Mesenchymal stem cell (in vitro differentiated cells and primary cell): ENCODE results near the gene PPP1R9A.

ENCODE experiments used
- DNase-seq: peaks from one replicate; pipeline ENCODE4 v3.0.0-alpha.2; 2013
- H2AFZ ChIP-seq: one replicate; pipeline ENCODE4 v1.6.1; 2013; ENCODE audit warnings: low read depth, mild to moderate bottlenecking, control low read depth, inconsistent platforms, low read length, moderate library complexity
- H2AK5ac ChIP-seq: 2 replicates; pipeline ENCODE4 v1.6.1; 2013; ENCODE audit warnings: low read length, moderate library complexity, mild to moderate bottlenecking, inconsistent platforms; ENCODE audit not compliant: severe bottlenecking
- H2BK120ac ChIP-seq: one replicate; pipeline ENCODE4 v1.6.1; 2013; ENCODE audit warnings: low read depth, mild to moderate bottlenecking, inconsistent platforms, low read length, moderate library complexity
- H2BK12ac ChIP-seq, 2 experiments: one replicate each; pipeline ENCODE4 v1.6.1; 2013; ENCODE audit warnings: inconsistent platforms in 2 of 2, low read length in 2 of 2, mild to moderate bottlenecking in 2 of 2, moderate library complexity in 2 of 2, control low read depth in 1 of 2
- H2BK15ac ChIP-seq: one replicate; pipeline ENCODE4 v1.6.1; 2013; ENCODE audit warnings: mild to moderate bottlenecking, low read depth, inconsistent platforms; ENCODE audit not compliant: poor library complexity, severe bottlenecking
- H2BK5ac ChIP-seq: 2 replicates; pipeline ENCODE4 v1.6.1; 2013; ENCODE audit warnings: low read depth, mild to moderate bottlenecking, low read length, control low read depth, inconsistent platforms; ENCODE audit not compliant: poor library complexity, severe bottlenecking
- H3K14ac ChIP-seq, 2 experiments: one replicate each; pipeline ENCODE4 v1.6.1; 2013; ENCODE audit warnings: inconsistent platforms in 2 of 2, low read length in 2 of 2, control low read depth in 1 of 2, mild to moderate bottlenecking in 1 of 2, moderate library complexity in 1 of 2
- H3K18ac ChIP-seq, 2 experiments: one replicate each; pipeline ENCODE4 v1.6.1; 2013; ENCODE audit warnings: inconsistent platforms in 2 of 2, low read length in 2 of 2, control low read depth in 1 of 2, low read depth in 1 of 2, mild to moderate bottlenecking in 1 of 2
- H3K23ac ChIP-seq, 2 experiments: one replicate each; pipeline ENCODE4 v1.6.1; 2013; ENCODE audit warnings: inconsistent platforms in 2 of 2, low read length in 2 of 2, mild to moderate bottlenecking in 2 of 2, moderate library complexity in 2 of 2, control low read depth in 1 of 2
- H3K27ac ChIP-seq: 2 replicates; pipeline ENCODE4 v1.5.1; 2013; ENCODE audit warnings: mild to moderate bottlenecking, moderate library complexity, low read length, control low read depth, inconsistent platforms; ENCODE audit not compliant: poor library complexity, severe bottlenecking
- H3K27me3 ChIP-seq, 2 experiments: 2 replicates each; pipeline versions ENCODE4 v1.6.1 to v1.7.0; 2013; ENCODE audit warnings: low read length in 2 of 2, mild to moderate bottlenecking in 2 of 2, moderate library complexity in 2 of 2, control low read depth in 1 of 2, inconsistent platforms in 1 of 2; ENCODE audit not compliant: control insufficient read depth in 1 of 2, insufficient read depth in 1 of 2
- H3K36me3 ChIP-seq, 2 experiments: 2 replicates each; pipeline versions ENCODE4 v1.6.1 to v1.7.0; 2013; ENCODE audit warnings: low read length in 2 of 2, control low read depth in 1 of 2, inconsistent platforms in 1 of 2, low read depth in 1 of 2, mild to moderate bottlenecking in 1 of 2; ENCODE audit not compliant: insufficient read depth in 2 of 2, control insufficient read depth in 1 of 2
- H3K4ac ChIP-seq, 2 experiments: one replicate each; pipeline ENCODE4 v1.6.1; 2013; ENCODE audit warnings: inconsistent platforms in 2 of 2, low read length in 2 of 2, mild to moderate bottlenecking in 2 of 2, moderate library complexity in 2 of 2, control low read depth in 1 of 2, low read depth in 1 of 2
- H3K4me1 ChIP-seq: 2 replicates; pipeline ENCODE4 v1.6.1; 2013; ENCODE audit warnings: low read depth, low read length, control low read depth; ENCODE audit not compliant: control insufficient read depth, insufficient read depth
- H3K4me2 ChIP-seq: 2 replicates; pipeline ENCODE4 v1.6.1; 2013; ENCODE audit warnings: low read length, mild to moderate bottlenecking, inconsistent platforms; ENCODE audit not compliant: poor library complexity, severe bottlenecking
- H3K4me3 ChIP-seq, 2 experiments: 2 replicates each; pipeline versions ENCODE4 v1.5.1 to v1.7.0; 2013; ENCODE audit warnings: low read length in 2 of 2, mild to moderate bottlenecking in 2 of 2, control low read depth in 1 of 2, low read depth in 1 of 2; ENCODE audit not compliant: insufficient read depth in 1 of 2
- H3K79me1 ChIP-seq: replicated peaks from 2 replicates; pipeline ENCODE4 v1.6.1; 2013; ENCODE audit warnings: mild to moderate bottlenecking, control low read depth, low read length, inconsistent platforms; ENCODE audit not compliant: poor library complexity, severe bottlenecking
- H3K9ac ChIP-seq: 2 replicates; pipeline ENCODE4 v1.7.0; 2013; ENCODE audit warnings: mild to moderate bottlenecking, low read length, moderate library complexity
- H3K9me3 ChIP-seq: 2 replicates; pipeline ENCODE4 v1.7.0; 2013; ENCODE audit warnings: mild to moderate bottlenecking, low read length; ENCODE audit not compliant: control insufficient read depth
- H4K8ac ChIP-seq: one replicate; pipeline ENCODE4 v1.6.1; 2013; ENCODE audit warnings: inconsistent platforms, mild to moderate bottlenecking, low read length, moderate library complexity
- H4K91ac ChIP-seq: one replicate; pipeline ENCODE4 v1.6.1; 2013; ENCODE audit warnings: mild to moderate bottlenecking, low read length, inconsistent platforms
- WGBS: methylation state at CpG from one replicate; pipeline ENCODE4 v1.1.7; 2013; ENCODE audit warnings: mixed read lengths; 5-methylcytosine and 5-hydroxymethylcytosine counted together

The PPP1R9A gene

DNA sequence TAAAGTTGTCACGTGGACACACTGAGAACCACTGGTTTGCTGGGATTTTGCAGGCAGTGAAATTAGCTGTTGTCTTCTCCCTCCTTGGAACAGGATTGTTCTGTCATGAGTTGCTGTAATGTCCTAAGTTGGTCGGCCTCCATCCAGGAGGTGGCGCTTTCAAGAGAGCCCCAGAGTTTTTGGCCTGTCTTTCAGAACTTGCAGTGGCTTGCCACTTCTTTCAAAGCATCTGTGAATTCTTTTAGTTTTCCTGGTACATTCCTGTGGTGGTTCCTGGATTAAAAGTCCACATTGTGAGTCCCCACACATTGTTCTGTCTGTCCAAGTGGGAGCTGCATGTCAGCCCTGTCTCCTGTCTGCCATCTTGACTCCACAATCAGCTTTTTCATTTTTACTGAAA, 283.1 kb downstream of the PPP1R9A start:
- Histone ChIP-seq H2AFZ (no peak overlapping the region), H3K27me3 (no peaks in the 10 kb centered on the region), H3K36me3 (no peaks in the 10 kb centered on the region), H2BK15ac (no peak overlapping the region), H3K14ac (no peak overlapping the region), H3K18ac (no peak overlapping the region), H3K79me1 (peaks cover 7% of the 10 kb centered on the region), H2AK5ac (no peak overlapping the region), H2BK5ac (no peak overlapping the region), H4K8ac (no peak overlapping the region), H2BK12ac (no peak overlapping the region), H2BK120ac (no peak overlapping the region), H3K4ac (no peak overlapping the region), H3K4me2 (no peak overlapping the region), H3K9me3 (peaks cover 10% of the 10 kb centered on the region), H3K23ac (no peak overlapping the region), H3K4me1 (no peaks in the 10 kb centered on the region), H3K9ac (no peak overlapping the region), H4K91ac (no peak overlapping the region), H3K27ac (no peak overlapping the region), H3K4me3 (no peak overlapping the region)
- DNase-seq, result no peak
- 76% methylated on average over 3 of the region's 3 CpGs for WGBS

DNA sequence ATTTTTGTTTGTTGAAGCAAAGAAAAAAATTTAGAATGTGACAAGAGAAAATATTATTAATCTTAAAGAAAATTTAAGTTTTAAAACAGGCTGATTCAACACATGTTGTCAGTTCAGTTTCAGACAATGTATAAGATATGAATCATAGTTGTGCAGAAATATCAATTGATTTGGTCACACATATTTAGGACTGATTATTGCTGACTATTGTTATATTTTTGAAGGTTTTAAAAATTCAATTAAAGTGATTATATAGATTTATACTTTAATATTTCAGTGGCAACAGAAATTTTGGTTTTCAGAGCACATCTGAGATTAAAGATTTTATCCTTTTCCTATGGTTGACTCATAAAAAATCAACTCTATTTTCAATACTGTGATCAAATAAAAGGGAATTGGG, 284.4 kb downstream of the PPP1R9A start:
- Histone ChIP-seq H3K14ac (no peak overlapping the region), H2BK120ac (no peak overlapping the region), H4K8ac (no peak overlapping the region), H2AFZ (no peak overlapping the region), H2BK15ac (no peak overlapping the region), H3K4me2 (no peak overlapping the region), H3K9ac (no peak overlapping the region), H2BK5ac (no peak overlapping the region), H2AK5ac (no peak overlapping the region), H4K91ac (no peak overlapping the region), H3K4me1 (no peaks in the 10 kb centered on the region), H2BK12ac (no peak overlapping the region), H3K79me1 (peaks cover 7% of the 10 kb centered on the region), H3K36me3 (no peaks in the 10 kb centered on the region), H3K18ac (no peak overlapping the region), H3K9me3 (peaks cover 10% of the 10 kb centered on the region), H3K27ac (no peak overlapping the region), H3K4ac (no peak overlapping the region), H3K27me3 (no peaks in the 10 kb centered on the region), H3K23ac (no peak overlapping the region), H3K4me3 (no peak overlapping the region)
- DNase-seq, result no peak

DNA sequence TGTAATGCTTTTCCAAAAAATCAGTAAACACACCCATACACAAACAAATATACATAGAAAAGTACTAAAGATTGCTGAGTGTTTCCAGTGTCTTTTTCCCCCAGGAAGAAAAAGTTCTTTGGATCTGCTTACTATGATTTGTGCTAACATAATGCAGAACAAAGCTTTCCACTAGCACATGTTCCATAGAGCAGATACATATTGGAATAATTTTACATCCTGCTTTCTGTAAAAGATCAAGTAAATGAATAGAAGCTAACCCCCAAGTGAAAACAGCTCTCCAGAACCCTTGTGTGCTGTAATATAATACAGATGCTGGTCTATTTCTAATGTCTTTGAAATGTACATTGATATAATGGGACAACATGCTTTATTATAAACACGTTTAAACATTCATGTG, 291.5 kb downstream of the PPP1R9A start:
- no peak overlapping the region for H4K91ac ChIP-seq
- H3K9me3 ChIP-seq, result no peaks in the 10 kb centered on the region
- H3K4me3 ChIP-seq, result no peak overlapping the region
- no peak overlapping the region for H3K27ac ChIP-seq
- no peak overlapping the region for H2BK120ac ChIP-seq
- no peak overlapping the region for H3K4me2 ChIP-seq
- no peak overlapping the region for H2BK12ac ChIP-seq
- no peak overlapping the region for H2AFZ ChIP-seq
- H2BK15ac ChIP-seq, result no peak overlapping the region
- H3K4me1 ChIP-seq, result peaks cover 1% of the 10 kb centered on the region
- no peaks in the 10 kb centered on the region for H3K27me3 ChIP-seq
- WGBS, result no CpG with 5 or more reads among the region's 1 CpG
- DNase-seq, result no peak
- no peak overlapping the region for H3K23ac ChIP-seq
- no peak overlapping the region for H3K4ac ChIP-seq
- H3K36me3 ChIP-seq, result no peaks in the 10 kb centered on the region
- no peak overlapping the region for H3K9ac ChIP-seq
- no peak overlapping the region for H3K14ac ChIP-seq
- no peak overlapping the region for H2BK5ac ChIP-seq
- no peak overlapping the region for H2AK5ac ChIP-seq
- H4K8ac ChIP-seq, result no peak overlapping the region
- no peak overlapping the region for H3K18ac ChIP-seq
- H3K79me1 ChIP-seq, result no peaks in the 10 kb centered on the region

DNA sequence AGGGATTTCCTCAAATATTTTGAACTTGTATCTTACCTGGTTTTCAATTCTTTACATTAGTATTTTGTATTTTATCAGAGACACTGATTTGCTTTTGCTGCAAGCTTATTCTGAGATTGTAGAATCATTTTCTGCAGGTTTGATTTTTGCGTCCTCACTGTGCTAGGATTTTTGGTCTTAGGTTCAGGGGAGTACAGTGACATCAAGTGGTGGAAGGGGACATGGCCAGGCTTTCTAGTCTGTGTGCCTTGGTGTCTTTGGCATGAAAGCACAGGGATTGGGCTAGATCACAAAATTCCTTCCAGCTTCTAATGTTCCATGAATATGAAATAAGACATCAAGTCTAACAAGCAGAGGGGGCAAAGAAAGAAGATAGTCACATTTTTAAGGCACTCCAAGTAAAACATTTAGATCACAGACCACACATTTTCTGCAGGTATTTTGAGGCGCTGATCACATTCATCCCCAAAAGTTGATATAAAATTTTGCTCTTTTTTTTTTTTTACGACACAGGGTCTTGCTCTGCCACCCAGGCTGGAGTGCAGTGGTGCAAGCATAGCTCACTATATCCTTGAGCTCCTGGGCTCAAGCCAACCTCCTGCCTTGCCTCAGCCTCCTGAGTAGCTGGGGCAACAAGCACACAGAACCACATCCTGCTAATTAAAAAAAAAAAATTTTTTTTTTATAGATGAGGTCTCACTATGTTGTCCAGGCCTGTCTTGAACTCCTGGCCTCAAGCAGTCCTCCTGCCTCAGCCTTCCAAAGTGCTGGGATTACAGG, 292.6 kb downstream of the PPP1R9A start:
- 67% methylated on average over 3 of the region's 3 CpGs for WGBS
- H3K9ac ChIP-seq, result no peak overlapping the region
- no peak overlapping the region for H3K23ac ChIP-seq
- H2AFZ ChIP-seq, result no peak overlapping the region
- H3K4me2 ChIP-seq, result no peak overlapping the region
- H3K4me3 ChIP-seq, result no peak overlapping the region
- no peak overlapping the region for H3K18ac ChIP-seq
- no peak overlapping the region for H2BK120ac ChIP-seq
- no peak overlapping the region for H2BK15ac ChIP-seq
- H3K36me3 ChIP-seq, result peaks cover 0 to 5% of the 10 kb centered on the region in 2 experiments
- H2BK5ac ChIP-seq, result no peak overlapping the region
- H4K8ac ChIP-seq, result no peak overlapping the region
- no peak overlapping the region for H3K27ac ChIP-seq
- H3K9me3 ChIP-seq, result no peaks in the 10 kb centered on the region
- DNase-seq, result peak; percentile 64
- no peak overlapping the region for H3K14ac ChIP-seq
- no peak overlapping the region for H2BK12ac ChIP-seq
- H3K27me3 ChIP-seq, result no peaks in the 10 kb centered on the region
- H3K4me1 ChIP-seq, result peaks cover 6% of the 10 kb centered on the region
- no peak overlapping the region for H4K91ac ChIP-seq
- H2AK5ac ChIP-seq, result no peak overlapping the region
- no peak overlapping the region for H3K4ac ChIP-seq
- H3K79me1 ChIP-seq, result peaks cover 5% of the 10 kb centered on the region
